ENCODE data around the gene SLC44A1.

The SLC44A1 gene

DNA sequence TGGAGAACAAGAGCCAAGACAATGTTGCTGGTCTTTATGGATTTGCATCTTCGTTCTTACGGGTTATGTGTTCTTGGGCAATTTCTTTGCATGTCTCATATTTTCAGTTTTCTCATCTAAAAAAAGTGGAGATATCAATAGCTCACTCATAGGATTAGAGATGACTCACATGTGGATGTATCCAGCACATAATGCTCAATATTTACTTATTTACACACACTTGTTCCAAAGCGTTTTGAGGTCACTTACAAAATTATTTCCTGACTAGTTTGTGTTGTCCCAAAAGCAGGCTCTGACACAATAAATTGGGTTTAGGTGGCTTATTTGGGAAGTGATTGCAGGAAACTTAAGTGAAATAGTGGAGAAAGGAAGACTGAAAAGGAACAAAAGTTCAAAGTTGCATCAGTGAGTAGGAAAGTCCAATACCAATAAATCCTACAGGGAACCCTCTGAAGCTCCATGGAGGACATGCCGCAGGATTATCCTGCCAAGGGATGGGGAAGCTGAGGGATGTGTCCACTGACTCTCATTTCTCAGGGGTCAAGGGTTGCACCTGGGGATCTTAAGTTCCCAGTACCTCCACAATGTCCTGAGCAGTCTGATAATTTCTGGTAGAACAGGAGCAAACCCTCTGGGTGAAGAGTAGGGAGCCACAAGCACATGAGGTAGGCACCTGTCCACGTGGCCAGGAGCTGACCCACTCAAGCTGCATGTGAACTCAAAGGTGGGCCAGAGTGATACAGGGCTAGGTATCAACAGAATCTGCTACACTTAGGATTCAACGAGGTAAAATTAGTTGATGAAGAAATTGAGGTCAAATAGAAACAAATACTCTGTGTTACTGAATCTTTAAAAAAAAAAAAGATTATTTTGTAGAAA, 37.4 kb upstream of the SLC44A1 start:
- no peak for DNase-seq (ENCODE audit: low spot score)
- TF ChIP-seq, protein P1, sequence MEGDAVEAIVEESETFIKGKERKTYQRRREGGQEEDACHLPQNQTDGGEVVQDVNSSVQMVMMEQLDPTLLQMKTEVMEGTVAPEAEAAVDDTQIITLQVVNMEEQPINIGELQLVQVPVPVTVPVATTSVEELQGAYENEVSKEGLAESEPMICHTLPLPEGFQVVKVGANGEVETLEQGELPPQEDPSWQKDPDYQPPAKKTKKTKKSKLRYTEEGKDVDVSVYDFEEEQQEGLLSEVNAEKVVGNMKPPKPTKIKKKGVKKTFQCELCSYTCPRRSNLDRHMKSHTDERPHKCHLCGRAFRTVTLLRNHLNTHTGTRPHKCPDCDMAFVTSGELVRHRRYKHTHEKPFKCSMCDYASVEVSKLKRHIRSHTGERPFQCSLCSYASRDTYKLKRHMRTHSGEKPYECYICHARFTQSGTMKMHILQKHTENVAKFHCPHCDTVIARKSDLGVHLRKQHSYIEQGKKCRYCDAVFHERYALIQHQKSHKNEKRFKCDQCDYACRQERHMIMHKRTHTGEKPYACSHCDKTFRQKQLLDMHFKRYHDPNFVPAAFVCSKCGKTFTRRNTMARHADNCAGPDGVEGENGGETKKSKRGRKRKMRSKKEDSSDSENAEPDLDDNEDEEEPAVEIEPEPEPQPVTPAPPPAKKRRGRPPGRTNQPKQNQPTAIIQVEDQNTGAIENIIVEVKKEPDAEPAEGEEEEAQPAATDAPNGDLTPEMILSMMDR (IDR thresholded peaks at IDR 0.05) = no peak
- Histone ChIP-seq H3K4me3 (no peak overlapping the region), H3K27ac (peak overlapping the region; percentile 81 to 90)

DNA sequence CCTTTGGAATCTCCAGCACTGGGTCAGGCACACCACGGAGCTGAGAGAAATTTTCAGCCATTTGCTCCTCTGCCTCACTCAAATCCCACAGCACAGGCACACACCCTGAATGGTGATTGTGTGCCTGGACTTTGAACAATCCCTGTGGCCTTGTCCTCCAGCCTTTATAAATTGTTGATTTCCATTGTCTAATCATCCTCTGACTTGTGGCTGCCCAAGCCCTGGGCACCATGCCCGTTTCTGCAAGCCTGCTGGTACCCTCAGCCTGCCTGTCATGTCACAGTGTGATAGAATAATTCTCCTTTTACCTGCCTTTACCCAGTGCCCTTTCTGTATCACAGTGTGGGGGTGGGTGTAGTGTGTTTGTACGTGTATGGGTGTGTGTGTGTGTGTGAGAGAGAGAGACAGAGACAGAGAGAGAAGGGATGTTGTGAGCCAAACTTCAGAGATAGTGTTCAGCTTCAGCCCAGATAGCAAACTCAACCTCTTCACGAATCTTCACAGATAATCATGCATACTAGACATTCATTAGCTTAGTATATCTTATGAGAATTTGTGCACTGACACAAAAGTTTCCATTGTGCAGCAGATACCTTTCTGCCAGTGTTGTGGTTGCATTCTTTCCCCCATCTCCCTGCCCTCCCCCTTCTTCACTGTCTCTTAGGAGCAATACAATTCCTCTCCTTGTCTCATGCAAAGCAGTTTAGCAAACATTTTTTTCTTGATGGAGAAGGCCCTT, 27.8 kb upstream of the SLC44A1 start:
- TF ChIP-seq, protein P1 (IDR thresholded peaks at IDR 0.05) = no peak
- Histone ChIP-seq H3K4me3 (no peak overlapping the region), H3K27ac (no peak overlapping the region)
- no peak for DNase-seq (ENCODE audit: low spot score)

DNA sequence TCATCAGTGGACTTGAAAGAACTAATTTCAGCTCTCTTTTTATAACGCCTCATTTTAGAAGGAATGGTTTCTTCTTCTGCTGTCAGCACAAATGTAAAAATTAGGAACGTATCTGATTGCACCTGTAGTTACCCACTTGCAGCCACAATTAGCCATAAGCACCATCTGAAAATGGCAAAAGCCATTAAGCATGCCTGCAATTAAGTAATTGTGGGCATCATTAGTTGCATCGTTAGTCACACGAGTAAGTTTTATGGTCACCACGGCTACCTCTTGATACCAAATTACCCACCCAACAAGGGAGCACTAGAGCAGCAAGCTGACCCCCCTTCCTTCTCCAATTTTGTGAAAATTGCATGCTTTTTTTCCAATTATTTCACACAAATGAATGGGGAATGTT, 25.8 kb upstream of the SLC44A1 start:
- TF ChIP-seq, protein P1 (IDR thresholded peaks at IDR 0.05) = no peak
- DNase-seq (ENCODE audit: low spot score) = no peak
- Histone ChIP-seq H3K27ac (no peak overlapping the region), H3K4me3 (no peak overlapping the region)

DNA sequence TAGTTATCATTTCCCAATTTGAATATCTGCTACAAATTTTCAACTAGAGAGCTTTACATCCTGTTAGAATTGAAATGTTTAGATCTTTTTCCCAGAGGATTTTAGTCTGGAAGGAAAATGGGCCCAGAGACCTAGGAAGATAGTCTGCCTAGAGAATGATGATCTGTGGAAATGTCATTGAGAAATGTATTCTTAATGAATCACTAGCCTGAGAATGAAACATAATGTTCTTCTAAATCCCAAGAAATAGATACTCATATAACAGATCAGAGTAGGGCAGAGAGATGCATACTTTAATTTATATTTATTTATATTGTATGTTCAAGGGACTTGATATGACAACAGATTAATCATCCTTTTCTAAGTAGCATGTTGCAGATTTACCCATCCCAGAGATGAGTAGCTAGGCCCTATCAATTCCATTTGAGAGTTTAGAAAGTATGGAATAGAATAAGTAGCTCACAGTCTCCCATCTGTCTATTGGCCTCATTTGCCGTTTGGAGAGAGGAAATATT, 25.1 kb upstream of the SLC44A1 start:
- Histone ChIP-seq H3K4me3 (no peak overlapping the region), H3K27ac (no peak overlapping the region)
- DNase-seq (ENCODE audit: low spot score) = no peak
- TF ChIP-seq, protein P1 (IDR thresholded peaks at IDR 0.05) = no peak

DNA sequence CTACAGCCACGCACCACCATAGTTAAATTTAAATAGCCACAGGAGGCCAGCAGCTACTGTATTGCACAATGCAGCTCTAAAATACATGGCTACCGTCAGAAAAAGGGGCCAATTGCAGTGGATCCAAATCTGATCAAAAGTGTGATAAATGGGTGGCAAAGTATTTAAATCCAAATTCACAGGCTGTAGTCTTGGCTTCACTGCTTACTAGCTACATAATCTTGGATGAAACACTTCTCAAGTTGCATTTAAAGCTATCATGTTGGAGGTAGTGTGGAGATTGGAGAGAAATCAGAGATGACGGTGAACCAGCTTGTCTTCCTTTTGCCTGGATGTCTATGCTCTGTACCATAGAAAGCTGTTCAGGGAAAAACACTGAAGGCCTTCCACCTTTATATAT, 24.0 kb upstream of the SLC44A1 start:
- TF ChIP-seq, protein P1 (IDR thresholded peaks at IDR 0.05) = no peak
- no peak overlapping the region for H3K4me3 ChIP-seq
- no peak overlapping the region for H3K27ac ChIP-seq
- no peak for DNase-seq (ENCODE audit: low spot score)

DNA sequence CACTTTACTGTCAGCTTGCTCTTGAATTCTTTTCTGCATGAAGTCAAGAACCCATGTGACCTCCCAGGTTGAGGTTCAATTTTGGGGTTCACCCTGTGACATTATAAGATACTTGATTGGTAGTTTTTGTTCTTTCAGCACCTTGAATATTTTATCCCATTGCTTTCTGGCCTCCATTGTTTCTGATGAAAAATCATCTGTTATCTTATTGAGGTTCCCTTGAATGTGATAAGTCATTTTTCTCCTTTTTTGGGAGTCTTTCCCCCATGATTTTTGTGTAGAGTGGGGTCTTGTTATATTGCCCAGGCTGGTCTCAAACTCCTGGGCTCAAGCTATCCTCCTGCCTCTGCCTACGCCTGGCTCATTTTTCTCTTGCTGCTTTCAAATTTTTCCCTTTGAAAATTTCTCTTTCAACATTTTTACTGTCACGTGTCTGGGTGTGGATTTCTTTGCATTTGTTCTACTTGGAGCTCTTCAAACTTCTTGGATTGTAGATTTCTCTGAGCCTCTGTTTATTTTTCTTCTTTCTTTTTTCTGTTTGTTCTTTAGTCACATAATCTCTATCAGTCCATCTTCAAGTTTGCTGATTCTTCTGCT, 20.8 kb upstream of the SLC44A1 start:
- no peak for DNase-seq (ENCODE audit: low spot score)
- H3K4me3 ChIP-seq = no peak overlapping the region
- TF ChIP-seq, protein P1 (IDR thresholded peaks at IDR 0.05) = no peak

More for the DNA sequence above, 20.8 kb upstream of the SLC44A1 start:
- no peak overlapping the region for H3K27ac ChIP-seq
